OCI-LY1 (cell line): ENCODE results near the gene OPN3.

Experiments
- H2AFZ ChIP-seq: fragments of 200-600 bp; sonication (generic), shearing (Covaris generic); 2 replicates; pipeline ENCODE4 v1.6.0; 2014; ENCODE audit warnings: antibody characterized with exemption, mild to moderate bottlenecking, low read length
- H3F3A ChIP-seq: fragments of 200-600 bp; sonication (generic), shearing (Covaris generic); 2 replicates; pipeline ENCODE4 v1.6.0; 2014; ENCODE audit warnings: mild to moderate bottlenecking, antibody characterized with exemption, low read length, moderate library complexity; ENCODE audit not compliant: insufficient read depth
- H3K27ac ChIP-seq: fragments of 200-600 bp; sonication (generic); 2 replicates; pipeline ENCODE4 v1.5.1; 2014; ENCODE audit warnings: low read length, mixed run types, mild to moderate bottlenecking, low read depth; ENCODE audit not compliant: poor library complexity, severe bottlenecking
- H3K27me3 ChIP-seq: fragments of 200-600 bp; sonication (generic); 2 replicates; pipeline ENCODE4 v1.6.0; 2014; ENCODE audit warnings: antibody characterized with exemption, mild to moderate bottlenecking, low read length, moderate library complexity; ENCODE audit not compliant: insufficient read depth
- H3K36me3 ChIP-seq: fragments of 200-600 bp; sonication (generic); 2 replicates; pipeline ENCODE4 v1.6.1; 2014; ENCODE audit warnings: mild to moderate bottlenecking, antibody characterized with exemption, low read length, moderate library complexity, mixed read lengths; ENCODE audit not compliant: insufficient read depth
- H3K4me1 ChIP-seq: fragments of 200-600 bp; sonication (generic); 2 replicates; pipeline ENCODE4 v1.5.1; 2014; ENCODE audit warnings: mild to moderate bottlenecking, low read length, moderate library complexity; ENCODE audit not compliant: insufficient read depth, severe bottlenecking
- H3K4me2 ChIP-seq: fragments of 200-600 bp; sonication (generic), shearing (Covaris generic); 2 replicates; pipeline ENCODE4 v1.6.1; 2014; ENCODE audit warnings: low read length
- H3K4me3 ChIP-seq: fragments of 200-600 bp; sonication (generic); 2 replicates; pipeline ENCODE4 v1.5.1; 2014; ENCODE audit warnings: low read length, low read depth, mild to moderate bottlenecking, mixed read lengths; ENCODE audit not compliant: poor library complexity, severe bottlenecking
- H3K79me2 ChIP-seq: fragments of 200-600 bp; shearing (Covaris generic); 2 replicates; pipeline ENCODE4 v1.6.1; 2016; ENCODE audit warnings: mixed run types, low read length, mixed read lengths; ENCODE audit not compliant: insufficient read depth
- H3K9ac ChIP-seq: fragments of 200-600 bp; sonication (generic), shearing (Covaris generic); 2 replicates; pipeline ENCODE4 v1.6.1; 2014; ENCODE audit warnings: mild to moderate bottlenecking, low read length, mixed read lengths
- H3K9me2 ChIP-seq: fragments of 200-600 bp; sonication (generic), shearing (Covaris generic); 2 replicates; pipeline ENCODE4 v1.6.1; 2014; ENCODE audit warnings: low read depth, mild to moderate bottlenecking, low read length, mixed read lengths
- H3K9me3 ChIP-seq: fragments of 200-600 bp; shearing (Covaris generic); 2 replicates; pipeline ENCODE4 v1.6.1; 2014; ENCODE audit warnings: low read length, mixed read lengths
- H4K20me1 ChIP-seq: fragments of 200-600 bp; sonication (generic), shearing (Covaris generic); 2 replicates; pipeline ENCODE4 v1.6.0; 2016; ENCODE audit warnings: mild to moderate bottlenecking, low read length; ENCODE audit not compliant: insufficient read depth
- CTCF ChIP-seq: fragments of 200-600 bp; sonication (generic), shearing (Covaris generic); IDR thresholded peaks from 2 replicates; pipeline ENCODE4 v1.5.1; 2017; ENCODE audit warnings: mild to moderate bottlenecking, antibody characterized with exemption, low read length, moderate library complexity, mixed read lengths
- EZH2 ChIP-seq: fragments of 200-600 bp; sonication (generic), shearing (Covaris generic); IDR thresholded peaks from 2 replicates; pipeline ENCODE4 v1.8.0; 2017; ENCODE audit warnings: borderline replicate concordance, mixed run types, mild to moderate bottlenecking, antibody characterized with exemption, low read length, moderate library complexity, mixed read lengths

The OPN3 gene

GRCh38 chr1:241591736-241592135 is 48.4 kb downstream of the OPN3 start:
- no peak for TF ChIP-seq CTCF
- no peak for TF ChIP-seq EZH2
- no peak overlapping the region for H3K27ac ChIP-seq

GRCh38 chr1:241591317-241591716 is 48.9 kb downstream of the OPN3 start:
- no peaks in the 10 kb centered on the region for H4K20me1 ChIP-seq
- no peaks in the 10 kb centered on the region for H3K9me2 ChIP-seq
- H3K27ac ChIP-seq: no peak overlapping the region
- peaks cover 1% of the 10 kb centered on the region for H3K4me1 ChIP-seq
- no peaks in the 10 kb centered on the region for H3K27me3 ChIP-seq
- H3K4me3 ChIP-seq: no peak overlapping the region
- H3K36me3 ChIP-seq: no peaks in the 10 kb centered on the region
- H3K9ac ChIP-seq: no peak overlapping the region
- no peaks in the 10 kb centered on the region for H3K9me3 ChIP-seq
- H3K4me2 ChIP-seq: no peak overlapping the region
- TF ChIP-seq CTCF (no peak), EZH2 (no peak)
- H3K79me2 ChIP-seq: no peaks in the 10 kb centered on the region
- H2AFZ ChIP-seq: no peak overlapping the region
- H3F3A ChIP-seq: no peaks in the 10 kb centered on the region

More at GRCh38 chr1:241591736-241592135, 48.4 kb downstream of the OPN3 start:
- Histone ChIP-seq H3K27me3 (no peaks in the 10 kb centered on the region), H3K4me2 (no peak overlapping the region), H3K36me3 (no peaks in the 10 kb centered on the region), H3K79me2 (no peaks in the 10 kb centered on the region), H3K4me3 (no peak overlapping the region), H4K20me1 (no peaks in the 10 kb centered on the region), H3K4me1 (peaks cover 5% of the 10 kb centered on the region), H3K9me2 (no peaks in the 10 kb centered on the region), H2AFZ (no peak overlapping the region), H3K9me3 (no peaks in the 10 kb centered on the region), H3K9ac (no peak overlapping the region), H3F3A (no peaks in the 10 kb centered on the region)

GRCh38 chr1:241590719-241591118 is 49.5 kb downstream of the OPN3 start:
- Histone ChIP-seq H3K27ac (no peak overlapping the region), H3K27me3 (no peaks in the 10 kb centered on the region), H3K9ac (no peak overlapping the region), H3K9me2 (no peaks in the 10 kb centered on the region), H3K79me2 (no peaks in the 10 kb centered on the region), H3K36me3 (no peaks in the 10 kb centered on the region), H2AFZ (no peak overlapping the region), H3K9me3 (no peaks in the 10 kb centered on the region), H3K4me2 (no peak overlapping the region), H3F3A (no peaks in the 10 kb centered on the region), H4K20me1 (no peaks in the 10 kb centered on the region), H3K4me1 (no peaks in the 10 kb centered on the region), H3K4me3 (no peak overlapping the region)
- TF ChIP-seq CTCF (no peak), EZH2 (no peak)
